Parathyroid adenoma (tissue), 2 donors: ENCODE results near the gene SH3PXD2B.

Experiments used
- H2AFZ ChIP-seq: fragments of 300-600 bp; sonication (generic); one replicate; pipeline ENCODE4 v1.7.0; 2017; ENCODE audit warnings: antibody characterized with exemption, mild to moderate bottlenecking
- H3K27ac ChIP-seq: fragments of 300-600 bp; sonication (generic); one replicate; pipeline ENCODE4 v1.7.0; 2017
- H3K27me3 ChIP-seq: fragments of 300-600 bp; sonication (generic); one replicate; pipeline ENCODE4 v1.7.0; 2017; ENCODE audit warnings: low read length; ENCODE audit not compliant: control insufficient read depth, insufficient read depth
- H3K36me3 ChIP-seq: fragments of 300-600 bp; sonication (generic); one replicate; pipeline ENCODE4 v1.7.0; 2017; ENCODE audit warnings: low read length; ENCODE audit not compliant: control insufficient read depth, insufficient read depth
- H3K4me1 ChIP-seq: fragments of 300-600 bp; sonication (generic); one replicate; pipeline ENCODE4 v1.7.0; 2017; ENCODE audit warnings: control low read depth
- H3K4me2 ChIP-seq: fragments of 300-600 bp; sonication (generic); one replicate; pipeline ENCODE4 v1.7.0; 2017; ENCODE audit warnings: low read length
- H3K4me3 ChIP-seq: fragments of 300-600 bp; sonication (generic); one replicate; pipeline ENCODE4 v1.7.0; 2017; ENCODE audit warnings: low read depth, low read length
- H3K79me2 ChIP-seq: fragments of 300-600 bp; sonication (generic); one replicate; pipeline ENCODE4 v1.7.0; 2017; ENCODE audit warnings: control low read depth
- H3K9ac ChIP-seq: fragments of 300-600 bp; sonication (generic); one replicate; pipeline ENCODE4 v1.7.0; 2017; ENCODE audit warnings: mild to moderate bottlenecking
- H3K9me3 ChIP-seq: fragments of 300-600 bp; sonication (generic); one replicate; pipeline ENCODE4 v1.7.0; 2017; ENCODE audit warnings: low read length; ENCODE audit not compliant: control insufficient read depth
- TF ChIP-seq, protein P1 (sequence below): fragments of 300-600 bp; sonication (generic); IDR thresholded peaks from one replicate; pipeline ENCODE4 v1.7.0; 2017; ENCODE audit warnings: antibody characterized with exemption, mild to moderate bottlenecking
- donor health status: primary hyperparathyroidism.

SH3PXD2B gene

DNA sequence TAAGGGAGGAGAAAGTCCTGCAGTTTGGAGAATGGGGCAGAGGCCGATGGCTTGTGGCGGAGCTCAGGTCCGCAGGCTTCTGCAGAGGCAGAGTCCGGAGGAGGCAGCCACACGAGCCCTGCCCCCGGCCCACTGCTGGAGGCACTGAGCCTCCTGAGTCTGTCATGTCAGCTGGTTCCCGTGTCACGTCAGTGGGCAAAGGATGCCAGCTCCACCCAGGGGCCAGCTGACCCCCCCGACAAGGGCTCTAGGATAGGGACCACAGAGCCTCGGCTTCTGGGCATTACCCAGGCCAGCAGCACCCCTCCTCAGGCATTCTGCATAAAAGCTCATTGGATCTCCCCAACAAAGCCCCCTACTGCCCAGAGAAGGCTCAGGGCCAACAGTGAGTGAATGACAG lies 8.5 kb downstream of the SH3PXD2B start:
- no peak overlapping the region for H3K4me2 ChIP-seq
- no peak overlapping the region for H3K27ac ChIP-seq
- H3K27me3 ChIP-seq = no peaks in the 10 kb centered on the region
- no peak overlapping the region for H3K9ac ChIP-seq
- no peaks in the 10 kb centered on the region for H3K36me3 ChIP-seq
- peaks cover 3% of the 10 kb centered on the region for H3K79me2 ChIP-seq
- TF ChIP-seq, protein P1, sequence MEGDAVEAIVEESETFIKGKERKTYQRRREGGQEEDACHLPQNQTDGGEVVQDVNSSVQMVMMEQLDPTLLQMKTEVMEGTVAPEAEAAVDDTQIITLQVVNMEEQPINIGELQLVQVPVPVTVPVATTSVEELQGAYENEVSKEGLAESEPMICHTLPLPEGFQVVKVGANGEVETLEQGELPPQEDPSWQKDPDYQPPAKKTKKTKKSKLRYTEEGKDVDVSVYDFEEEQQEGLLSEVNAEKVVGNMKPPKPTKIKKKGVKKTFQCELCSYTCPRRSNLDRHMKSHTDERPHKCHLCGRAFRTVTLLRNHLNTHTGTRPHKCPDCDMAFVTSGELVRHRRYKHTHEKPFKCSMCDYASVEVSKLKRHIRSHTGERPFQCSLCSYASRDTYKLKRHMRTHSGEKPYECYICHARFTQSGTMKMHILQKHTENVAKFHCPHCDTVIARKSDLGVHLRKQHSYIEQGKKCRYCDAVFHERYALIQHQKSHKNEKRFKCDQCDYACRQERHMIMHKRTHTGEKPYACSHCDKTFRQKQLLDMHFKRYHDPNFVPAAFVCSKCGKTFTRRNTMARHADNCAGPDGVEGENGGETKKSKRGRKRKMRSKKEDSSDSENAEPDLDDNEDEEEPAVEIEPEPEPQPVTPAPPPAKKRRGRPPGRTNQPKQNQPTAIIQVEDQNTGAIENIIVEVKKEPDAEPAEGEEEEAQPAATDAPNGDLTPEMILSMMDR = no peak
- H3K4me3 ChIP-seq = no peak overlapping the region
- H3K4me1 ChIP-seq = peaks cover 10% of the 10 kb centered on the region
- H3K9me3 ChIP-seq = no peaks in the 10 kb centered on the region
- H2AFZ ChIP-seq = no peak overlapping the region

DNA sequence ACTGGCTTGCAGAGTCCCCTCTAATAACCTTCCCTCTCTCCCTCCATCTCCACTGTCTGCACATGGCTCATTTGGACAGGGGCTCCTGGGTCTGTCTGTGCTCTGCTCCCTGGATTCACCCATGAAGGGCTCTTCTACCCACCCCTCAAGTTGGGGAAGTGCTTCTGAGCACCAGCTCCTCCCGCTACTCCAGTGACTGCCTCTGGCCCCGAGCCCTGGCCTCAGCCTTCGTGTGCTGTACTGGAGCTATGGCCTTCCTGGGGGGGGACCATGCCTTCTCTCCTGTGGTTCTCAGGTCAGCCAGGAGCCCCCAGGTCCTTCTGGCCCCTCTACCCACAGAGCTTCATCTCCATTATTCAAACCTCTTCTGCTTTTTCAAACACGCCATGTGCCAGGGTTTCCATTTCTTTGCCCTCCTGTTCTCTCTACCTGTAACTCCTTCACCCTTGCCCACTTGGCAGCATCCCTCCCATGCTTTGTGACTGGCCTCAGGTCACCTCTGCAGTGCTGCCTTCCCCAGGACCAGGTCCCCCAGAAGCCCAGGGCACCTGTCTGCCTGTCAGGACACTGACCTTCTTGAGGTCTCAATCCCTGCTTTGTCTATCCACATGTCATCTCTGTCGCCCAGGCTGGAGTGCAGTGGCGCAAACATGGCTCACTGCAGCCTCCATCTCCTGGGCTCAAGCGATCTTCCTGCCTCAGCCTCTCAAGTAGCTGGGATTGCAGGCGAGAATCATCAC lies 9.5 kb downstream of the SH3PXD2B start:
- Histone ChIP-seq H3K27me3 (no peaks in the 10 kb centered on the region), H3K9me3 (no peaks in the 10 kb centered on the region), H3K36me3 (no peaks in the 10 kb centered on the region), H3K4me3 (no peak overlapping the region), H3K4me2 (no peak overlapping the region), H3K27ac (no peak overlapping the region), H2AFZ (no peak overlapping the region), H3K79me2 (peaks cover 5% of the 10 kb centered on the region), H3K9ac (no peak overlapping the region), H3K4me1 (peaks cover 10% of the 10 kb centered on the region)
- TF ChIP-seq, protein P1 = no peak

DNA sequence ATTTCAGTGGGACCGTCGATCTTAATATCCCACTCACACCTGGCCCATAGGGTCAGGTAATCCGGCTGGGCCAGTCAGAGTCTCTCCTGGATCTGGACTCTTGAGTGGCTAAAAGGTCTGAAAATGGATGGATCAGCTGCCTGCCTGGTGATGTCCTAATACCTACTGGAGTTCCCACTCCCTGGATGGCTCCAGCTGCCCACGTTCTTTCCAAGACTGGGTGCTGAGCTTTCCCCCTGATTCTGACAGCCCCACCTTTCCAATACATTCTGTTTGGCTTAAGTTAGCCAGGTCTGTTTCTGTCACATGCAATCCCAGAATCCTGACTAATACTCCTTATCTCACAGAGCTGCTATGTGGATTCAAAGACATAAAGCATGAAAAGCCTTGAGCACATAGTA lies 10.2 kb downstream of the SH3PXD2B start:
- TF ChIP-seq, protein P1 = no peak
- Histone ChIP-seq H2AFZ (no peak overlapping the region), H3K9me3 (no peaks in the 10 kb centered on the region), H3K4me1 (peaks cover 10% of the 10 kb centered on the region), H3K79me2 (peaks cover 5% of the 10 kb centered on the region), H3K4me3 (no peak overlapping the region), H3K27ac (no peak overlapping the region), H3K9ac (no peak overlapping the region), H3K4me2 (no peak overlapping the region), H3K36me3 (no peaks in the 10 kb centered on the region), H3K27me3 (no peaks in the 10 kb centered on the region)

DNA sequence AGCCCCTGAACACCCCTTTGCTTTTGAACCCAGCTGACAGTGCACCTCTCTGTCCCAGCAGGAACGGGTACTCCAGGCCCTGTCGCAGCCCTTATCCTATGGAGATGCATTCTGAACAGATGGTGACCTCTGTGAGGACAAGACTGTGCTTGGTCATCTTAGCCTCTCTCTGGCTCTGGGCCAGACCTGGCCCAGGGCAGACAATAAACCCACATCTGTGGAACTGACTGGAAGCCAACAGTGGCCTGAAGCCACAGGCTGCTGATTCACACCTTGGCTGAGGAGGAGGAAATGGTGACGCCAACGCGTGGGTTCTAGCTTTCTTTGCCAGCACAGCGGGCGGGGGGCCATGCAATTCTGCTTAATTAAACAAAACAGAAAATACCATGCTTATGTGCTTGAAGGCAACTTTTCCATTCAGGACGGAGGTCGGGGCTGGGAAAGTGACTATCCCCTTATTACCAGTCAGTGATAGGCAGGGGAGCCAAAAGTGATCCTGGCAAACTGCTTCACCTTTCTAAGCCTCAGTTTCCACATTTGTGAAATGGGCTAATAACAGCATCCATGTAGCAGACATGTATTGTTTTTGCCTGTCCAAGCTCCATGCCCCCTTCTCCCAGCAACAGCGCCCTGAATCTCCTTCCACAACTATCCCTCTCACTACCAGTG lies 10.8 kb downstream of the SH3PXD2B start:
- Histone ChIP-seq H3K36me3 (no peaks in the 10 kb centered on the region), H3K9me3 (no peaks in the 10 kb centered on the region), H3K4me3 (no peak overlapping the region), H3K4me1 (peaks cover 10% of the 10 kb centered on the region), H3K4me2 (no peak overlapping the region), H3K79me2 (peaks cover 5% of the 10 kb centered on the region), H3K27me3 (no peaks in the 10 kb centered on the region), H3K27ac (no peak overlapping the region), H3K9ac (no peak overlapping the region), H2AFZ (no peak overlapping the region)
- TF ChIP-seq, protein P1 = no peak
